ENCODE measurements around the gene CENPQ. TPM values are rescaled to one million over a fixed set of nuclear protein-coding genes. Genes with fewer than 3 reads are reported as not detected.
A peak's percentile ranks its signal among the peaks of the same experiment; 100 is the strongest.

CENPQ gene
- total RNA-seq, 1 experiment from 2014 or later = 11.3 TPM

- TF ChIP-seq SP1 (IDR thresholded peaks at IDR 0.05; ENCODE audit: low read depth) (no peak), SIN3A (IDR thresholded peaks at IDR 0.05; ENCODE audit: low read depth) (no peak), YY1 (IDR thresholded peaks at IDR 0.05; ENCODE audit: extremely low read depth, insufficient replicate concordance, low read depth, low read length) (no peak)
Observed at GRCh38 chr6:49430866-49431265, 32.3 kb upstream of the CENPQ start (continued).

- no TSS peak for BruUV-seq (replicated peaks)
- H3K9me2 ChIP-seq (ENCODE audit: insufficient read depth) = no peaks in the 10 kb centered on the region
- H2AFZ ChIP-seq (ENCODE audit: low read depth, low read length, poor library complexity, severe bottlenecking) = no peak overlapping the region
- no peaks in the 10 kb centered on the region for H3K4me1 ChIP-seq (ENCODE audit: control insufficient read depth in 1 of 2, insufficient read depth in 2 of 2, low read length in 2 of 2)
- no peaks in the 10 kb centered on the region for H3K27me3 ChIP-seq (ENCODE audit: insufficient read depth, low read length)
- H4K20me1 ChIP-seq (ENCODE audit: insufficient read depth) = no peaks in the 10 kb centered on the region
- RAD21 ChIA-PET (ENCODE audit: low non-redundant PET in 1 of 2, low total read pairs in 2 of 2, uncharacterized antibody in 2 of 2, unreplicated experiment in 2 of 2) = interaction anchor here in 1 of 2 experiments (0.8 to 1.0 kb wide), 2 partner anchors 154 to 396 kb away, joined by 3 read pairs; no protein-coding TSS in a partner anchor
- no peak overlapping the region for H3K4me3 ChIP-seq (replicated peaks in 1 of 2; ENCODE audit: low read depth in 1 of 2, low read length in 2 of 2)
- H3K4me2 ChIP-seq (ENCODE audit: low read length) = no peak overlapping the region
- DNase-seq (ENCODE audit: low read depth, low spot score) (no peak), ATAC-seq (no peak; the same call in 1 of the 2 replicates)
- TF ChIP-seq CTCF (IDR thresholded peaks at IDR 0.05 in 2 of 3, conservative IDR thresholded peaks at IDR 0.05 in 1 of 3; ENCODE audit: borderline replicate concordance in 1 of 3, insufficient read depth in 1 of 3, low read depth in 2 of 3, low read length in 2 of 3) = peak; percentile 6 to 14 (median 14); a peak in 2 of 6 replicates
- TF ChIP-seq POLR2A (IDR thresholded peaks at IDR 0.05; ENCODE audit: borderline replicate concordance, extremely low read depth, insufficient read depth, insufficient read length) = no peak
- H3K27ac ChIP-seq (ENCODE audit: low read depth, low read length) = no peak overlapping the region
- intact Hi-C loops (cut with micrococcal nuclease) = loop anchor here (1.0 kb wide), 2 partner anchors 154 to 396 kb away; no protein-coding TSS in a partner anchor
- no peaks in the 10 kb centered on the region for H3K79me2 ChIP-seq (ENCODE audit: insufficient read depth, low read length)
- no peaks in the 10 kb centered on the region for H3K9me3 ChIP-seq (ENCODE audit: control insufficient read depth in 1 of 2, insufficient read depth in 1 of 2, low read depth in 1 of 2, low read length in 2 of 2)
- no peak overlapping the region for H3K9ac ChIP-seq (ENCODE audit: low read length)
- 0 out of 4 replicates have a peak, but pooled peaks cover 0 to 2% of the 10 kb centered on the region in 2 experiments for H3K36me3 ChIP-seq (ENCODE audit: control insufficient read depth in 1 of 2, insufficient read depth in 2 of 2, low read length in 2 of 2)
- POLR2A ChIA-PET = no interaction called here
- CTCF ChIA-PET = interaction anchor here (0.7 to 2.4 kb wide), 6 partner anchors 16 to 396 kb away, joined by 3 to 10 read pairs (median 4); no protein-coding TSS in a partner anchor
Observed at GRCh38 chr6:49453221-49453620, 9.9 kb upstream of the CENPQ start.
